HEK293T (cell line): ENCODE results near the gene MEGF6.

Source experiments
- CTCF ChIA-PET: fragments of 350-600 bp; formaldehyde crosslinking; extraction: SDS; loops from one replicate; lab custom pipeline; 2021; ENCODE audit warnings: antibody characterized with exemption, inconsistent platforms; lab: Yijun Ruan, JAX
- POLR2A ChIA-PET: fragments of 350-600 bp; formaldehyde crosslinking; extraction: SDS; loops from one replicate; lab custom pipeline; 2020; ENCODE audit warnings: antibody characterized with exemption, inconsistent platforms; lab: Yijun Ruan, JAX
- DNase-seq: peaks from one replicate; pipeline ENCODE4 v3.0.0; 2012; ENCODE audit warnings: mixed read lengths; ENCODE audit errors: extremely low spot score
- ARNT ChIP-seq: fragments of 450-650 bp; IDR thresholded peaks from 2 replicates; pipeline ENCODE4 v1.6.1; 2017; ENCODE audit warnings: mild to moderate bottlenecking
- BHLHE40 ChIP-seq: fragments of 450-650 bp; IDR thresholded peaks from 2 replicates; pipeline ENCODE4 v1.6.1; 2016; ENCODE audit warnings: mild to moderate bottlenecking, moderate library complexity, borderline replicate concordance
- CTBP1 ChIP-seq: fragments of 450-650 bp; IDR thresholded peaks from 2 replicates; pipeline ENCODE4 v1.6.1; 2016; ENCODE audit warnings: borderline replicate concordance
- ELF4 ChIP-seq: fragments of 450-650 bp; IDR thresholded peaks from 2 replicates; pipeline ENCODE4 v1.6.1; 2017; ENCODE audit warnings: antibody characterized with exemption
- FOXA1 ChIP-seq: fragments of 450-650 bp; IDR thresholded peaks from 2 replicates; pipeline ENCODE4 v1.6.1; 2016; ENCODE audit warnings: mild to moderate bottlenecking
- FOXK2 ChIP-seq: fragments of 450-650 bp; IDR thresholded peaks from 2 replicates; pipeline ENCODE4 v1.6.1; 2016; ENCODE audit warnings: mild to moderate bottlenecking
- FOXM1 ChIP-seq: fragments of 450-650 bp; IDR thresholded peaks from 2 replicates; pipeline ENCODE4 v1.6.1; 2017; ENCODE audit warnings: mild to moderate bottlenecking, borderline replicate concordance
- HDGF ChIP-seq: fragments of 450-650 bp; IDR thresholded peaks from 2 replicates; pipeline ENCODE4 v1.6.1; 2017; ENCODE audit warnings: antibody characterized with exemption, borderline replicate concordance
- L3MBTL2 ChIP-seq: fragments of 450-650 bp; conservative IDR thresholded peaks from 2 replicates; pipeline ENCODE4 v1.6.1; 2016; ENCODE audit warnings: mild to moderate bottlenecking
- LEF1 ChIP-seq: fragments of 450-650 bp; IDR thresholded peaks from 2 replicates; pipeline ENCODE4 v1.6.1; 2017; ENCODE audit warnings: mild to moderate bottlenecking, borderline replicate concordance
- NFRKB ChIP-seq: fragments of 450-650 bp; IDR thresholded peaks from 2 replicates; pipeline ENCODE4 v1.6.1; 2016; ENCODE audit warnings: mild to moderate bottlenecking, moderate library complexity
- SP1 ChIP-seq: fragments of 450-650 bp; IDR thresholded peaks from 2 replicates; pipeline ENCODE4 v1.6.1; 2017
- SUZ12 ChIP-seq: fragments of 450-650 bp; IDR thresholded peaks from 2 replicates; pipeline ENCODE4 v1.6.1; 2016; ENCODE audit warnings: mild to moderate bottlenecking
- TARDBP ChIP-seq: fragments of 450-650 bp; IDR thresholded peaks from 2 replicates; pipeline ENCODE4 v1.6.1; 2016
- ZNF384 ChIP-seq: fragments of 450-650 bp; IDR thresholded peaks from 2 replicates; pipeline ENCODE4 v1.6.1; 2016
- TF ChIP-seq, protein P1 (sequence below): fragments of 450-650 bp; IDR thresholded peaks from 2 replicates; pipeline ENCODE4 v1.6.1; 2016

Gene MEGF6

DNA sequence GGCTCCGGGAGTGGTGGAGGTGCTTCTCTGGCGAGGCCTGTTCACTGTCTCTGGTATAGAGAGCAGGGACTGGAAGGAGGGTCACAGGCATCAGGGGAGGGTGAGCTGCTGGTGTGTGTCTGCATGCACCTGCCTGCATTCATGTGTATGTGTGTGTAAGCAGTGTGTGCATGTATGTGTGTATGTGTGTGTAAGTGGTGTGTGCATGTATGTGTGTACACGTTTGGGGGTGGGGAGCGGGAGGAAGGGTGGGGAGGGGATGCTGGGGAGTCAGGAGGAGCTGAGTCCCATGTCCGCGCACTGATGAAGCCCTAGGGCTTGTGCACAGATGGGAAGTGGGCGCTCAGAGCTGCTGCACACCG is 107.8 kb downstream of the MEGF6 start:
- no peak for DNase-seq
- ChIA-PET POLR2A (no interaction called here), CTCF (no interaction called here)
- TF ChIP-seq SP1 (no peak), CTBP1 (no peak), ZNF384 (no peak), L3MBTL2 (no peak), FOXK2 (no peak)

DNA sequence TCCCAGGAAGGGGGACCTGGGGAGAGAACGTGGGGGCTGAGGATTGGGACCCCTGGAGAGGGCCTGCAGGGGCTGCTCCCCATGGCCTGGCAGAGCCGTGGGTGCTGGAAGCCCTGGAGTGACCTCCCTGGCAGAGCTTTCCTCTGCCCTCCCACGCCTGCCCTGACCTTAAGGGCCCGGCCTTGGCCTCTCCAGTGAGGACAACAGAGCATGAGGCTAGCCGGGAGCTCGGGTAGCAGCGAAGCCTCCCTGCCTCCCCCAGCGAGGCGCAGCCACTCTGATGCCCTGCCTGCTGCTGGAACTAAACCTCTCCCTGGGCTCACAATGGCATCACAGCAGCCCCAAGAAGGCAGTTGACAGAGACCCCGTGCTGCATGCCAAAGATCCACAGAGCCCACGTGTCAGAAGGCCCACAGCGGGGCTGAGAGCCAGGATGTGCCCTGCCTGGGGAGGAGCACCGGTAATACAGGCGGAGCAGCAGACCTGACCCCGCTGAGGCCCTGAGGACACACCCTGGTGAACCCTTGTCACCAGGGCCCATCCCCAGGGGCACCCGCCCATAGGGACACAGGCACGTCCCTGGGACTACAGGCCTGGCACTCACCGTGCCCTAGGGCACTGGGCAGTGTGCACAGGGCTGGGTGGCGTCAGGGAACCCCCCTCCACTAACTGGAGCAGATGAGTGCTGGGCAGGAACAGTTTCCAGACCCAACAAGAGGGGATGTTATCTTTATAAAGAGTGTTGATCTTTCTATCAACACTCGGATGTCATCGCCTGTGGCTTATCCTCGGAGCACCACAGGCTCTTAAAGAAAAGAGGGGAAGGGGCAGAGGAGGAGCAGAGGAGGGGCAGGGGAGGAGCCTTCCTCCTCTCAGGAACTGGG is 108.4 kb downstream of the MEGF6 start:
- ChIA-PET POLR2A (no interaction called here), CTCF (no interaction called here)
- DNase-seq: no peak
- TF ChIP-seq FOXK2 (no peak), HDGF (no peak), SUZ12 (no peak)

DNA sequence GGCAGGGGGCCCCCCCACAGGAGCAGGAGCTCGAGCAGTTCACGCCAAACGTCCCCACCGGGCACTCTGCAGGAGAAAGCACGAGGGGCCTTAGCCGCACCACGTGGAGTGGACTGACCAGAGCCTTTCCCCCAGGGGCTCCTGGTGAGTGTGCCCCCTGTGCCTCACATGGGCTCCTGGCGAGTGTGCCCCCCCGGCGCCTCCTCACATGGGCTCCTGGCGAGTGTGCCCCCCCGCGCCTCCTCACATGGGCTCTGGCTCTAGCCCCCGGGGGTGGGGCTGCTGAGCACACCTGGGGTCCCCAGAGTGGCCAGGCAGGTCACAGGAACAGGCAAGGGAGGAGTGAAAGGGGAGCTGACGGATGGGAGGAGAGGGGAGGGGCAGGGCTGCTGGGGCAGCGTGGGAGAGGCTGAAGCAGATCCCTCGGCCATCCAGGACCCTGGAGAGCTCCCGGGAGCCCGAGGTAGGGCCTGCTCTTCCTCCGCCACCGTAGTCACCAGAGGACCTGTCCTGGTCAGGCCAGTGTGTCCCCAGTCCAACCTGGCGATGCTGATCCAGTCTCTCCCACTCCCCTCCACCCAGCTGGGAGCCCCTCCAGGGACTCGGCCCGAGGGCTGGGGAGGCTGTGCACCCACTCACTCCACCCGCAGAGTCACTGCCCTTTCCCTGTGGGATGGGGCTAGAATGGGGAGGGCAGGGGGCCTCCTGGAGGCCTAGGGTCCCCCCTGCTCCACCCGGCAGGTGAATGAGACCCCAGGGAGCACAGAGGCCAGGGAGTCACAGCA is 109.3 kb downstream of the MEGF6 start:
- DNase-seq: peak; percentile 59
- ChIA-PET CTCF (no interaction called here), POLR2A (no interaction called here)

DNA sequence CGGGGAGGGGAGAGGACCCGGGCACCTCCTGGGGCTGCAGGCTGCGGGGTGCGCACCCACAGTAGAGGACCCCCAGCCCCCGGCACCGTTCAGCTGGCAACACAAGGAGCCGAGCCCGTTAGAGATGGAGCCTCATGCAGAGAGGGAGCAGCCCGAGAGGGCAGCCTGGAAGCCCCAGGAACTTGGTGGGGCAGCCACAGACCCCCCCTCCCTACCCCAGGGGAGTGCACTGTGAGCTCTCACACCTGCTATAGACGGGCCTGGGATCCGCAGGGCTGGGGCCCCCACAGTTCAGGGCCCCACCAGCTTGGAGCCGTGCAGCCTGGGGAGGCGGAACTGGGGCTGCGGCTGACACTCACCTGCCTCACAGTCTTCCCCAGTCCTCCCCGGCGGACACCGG is 109.9 kb downstream of the MEGF6 start:
- POLR2A ChIA-PET: no interaction called here
- CTCF ChIA-PET: no interaction called here
- TF ChIP-seq BHLHE40: no peak
- TF ChIP-seq CTBP1: no peak
- TF ChIP-seq FOXA1: no peak
- TF ChIP-seq, protein P1, sequence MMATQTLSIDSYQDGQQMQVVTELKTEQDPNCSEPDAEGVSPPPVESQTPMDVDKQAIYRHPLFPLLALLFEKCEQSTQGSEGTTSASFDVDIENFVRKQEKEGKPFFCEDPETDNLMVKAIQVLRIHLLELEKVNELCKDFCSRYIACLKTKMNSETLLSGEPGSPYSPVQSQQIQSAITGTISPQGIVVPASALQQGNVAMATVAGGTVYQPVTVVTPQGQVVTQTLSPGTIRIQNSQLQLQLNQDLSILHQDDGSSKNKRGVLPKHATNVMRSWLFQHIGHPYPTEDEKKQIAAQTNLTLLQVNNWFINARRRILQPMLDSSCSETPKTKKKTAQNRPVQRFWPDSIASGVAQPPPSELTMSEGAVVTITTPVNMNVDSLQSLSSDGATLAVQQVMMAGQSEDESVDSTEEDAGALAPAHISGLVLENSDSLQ: no peak
- TF ChIP-seq ELF4: no peak
- TF ChIP-seq HDGF: no peak
- no peak for TF ChIP-seq FOXM1
- no peak for TF ChIP-seq LEF1
- no peak for TF ChIP-seq SP1
- no peak for TF ChIP-seq FOXK2
- no peak for TF ChIP-seq ARNT
- no peak for TF ChIP-seq NFRKB
- no peak for TF ChIP-seq L3MBTL2
- no peak for DNase-seq

More for the DNA sequence above, 109.3 kb downstream of the MEGF6 start:
- TF ChIP-seq SUZ12 (no peak), ELF4 (no peak), BHLHE40 (no peak), ARNT (no peak), FOXK2 (no peak), FOXM1 (no peak), TARDBP (no peak)

DNA sequence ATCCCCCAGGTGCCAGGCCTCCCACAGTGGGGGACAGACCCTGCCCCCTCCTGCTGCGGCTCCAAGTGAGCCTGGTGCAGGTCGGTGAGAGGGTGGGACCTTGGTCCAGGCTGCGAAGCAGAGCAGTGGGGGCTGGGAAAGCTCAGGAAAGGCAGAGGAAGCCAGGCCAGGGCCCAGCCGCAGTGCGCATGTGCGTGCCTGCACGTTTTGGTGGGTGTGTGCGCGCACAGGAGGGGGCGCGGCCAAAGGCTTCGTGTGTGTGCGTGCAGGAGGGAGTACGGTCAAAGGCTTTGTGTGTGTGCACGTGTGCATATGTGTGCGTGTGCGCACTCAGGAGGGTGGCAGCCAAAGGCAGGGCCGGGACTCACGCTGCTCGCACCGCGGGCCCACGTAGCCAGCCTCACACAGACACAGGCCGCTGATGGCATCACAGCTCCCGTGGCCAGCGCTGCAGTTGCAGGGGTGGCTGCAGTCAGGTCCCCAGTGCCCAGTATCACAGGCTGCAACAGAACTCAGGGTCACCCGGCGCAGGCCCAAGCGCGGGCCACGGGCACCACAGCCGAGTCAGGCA is 111.0 kb downstream of the MEGF6 start:
- TF ChIP-seq FOXK2 (no peak), NFRKB (no peak), FOXA1 (no peak), ELF4 (no peak), BHLHE40 (no peak)
- POLR2A ChIA-PET: no interaction called here
- DNase-seq: no peak
- CTCF ChIA-PET: no interaction called here

DNA sequence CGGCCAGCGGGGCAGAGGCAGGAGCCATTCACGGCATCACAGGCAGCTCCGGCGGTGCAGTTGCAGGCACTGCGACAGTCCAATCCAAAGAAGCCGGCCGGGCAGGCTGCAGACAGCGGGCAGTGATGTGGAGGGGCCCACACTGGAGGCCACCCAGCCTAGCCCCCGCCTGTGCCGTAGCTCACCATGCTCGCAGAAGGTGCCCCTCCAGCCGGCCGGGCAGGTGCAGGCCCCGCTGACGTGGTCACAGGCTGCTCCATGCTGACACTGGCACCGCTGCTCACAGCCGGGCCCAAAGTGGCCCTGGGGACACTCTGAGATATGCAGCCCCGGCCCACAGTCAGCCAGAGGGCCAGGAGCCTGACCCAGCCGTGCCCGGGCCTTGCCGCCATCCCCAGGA is 111.7 kb downstream of the MEGF6 start:
- TF ChIP-seq HDGF (no peak), FOXA1 (no peak), SUZ12 (no peak)
- ChIA-PET CTCF (no interaction called here), POLR2A (no interaction called here)
- DNase-seq: no peak

DNA sequence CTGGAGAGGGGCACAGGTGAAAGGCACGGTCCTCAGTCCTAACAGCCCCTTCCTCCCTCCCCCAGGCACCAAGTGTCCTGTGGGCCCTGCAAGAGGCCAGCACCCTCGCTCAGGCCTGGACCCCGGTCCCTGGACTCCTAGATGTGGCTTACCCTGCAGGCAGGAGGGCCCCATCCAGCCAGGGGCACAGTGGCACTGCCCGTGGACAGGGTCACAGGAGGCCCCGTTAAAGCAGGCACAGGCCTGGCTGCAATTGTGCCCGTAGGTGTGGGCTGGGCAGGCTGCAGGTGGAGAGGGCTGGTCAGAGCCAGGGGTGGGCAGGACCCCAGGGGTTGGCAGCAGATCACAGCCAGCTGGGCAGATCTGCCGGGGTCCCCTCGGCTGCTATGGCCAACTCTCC is 112.3 kb downstream of the MEGF6 start:
- ChIA-PET POLR2A (no interaction called here), CTCF (no interaction called here)
- DNase-seq: no peak
- TF ChIP-seq, protein P1: no peak
- TF ChIP-seq ELF4: no peak
- TF ChIP-seq HDGF: no peak
- TF ChIP-seq SUZ12: no peak
- no peak for TF ChIP-seq ARNT
- no peak for TF ChIP-seq CTBP1
- no peak for TF ChIP-seq FOXM1
- TF ChIP-seq FOXK2: no peak
- TF ChIP-seq LEF1: no peak
- TF ChIP-seq L3MBTL2: no peak
- TF ChIP-seq FOXA1: no peak
- no peak for TF ChIP-seq BHLHE40
- no peak for TF ChIP-seq ZNF384
- no peak for TF ChIP-seq SP1
- TF ChIP-seq TARDBP: no peak
- TF ChIP-seq NFRKB: no peak
